NCI-H345 treated with DMSO at 0.1 percent for 48 hours (cell line): ENCODE data around the gene CRYGC.

Experiments
- DNase-seq: peaks from one replicate; lab custom pipeline; 2025; ENCODE audit not compliant: unreplicated experiment; lab: John Stamatoyannopoulos, UW

The CRYGC gene, protein sequence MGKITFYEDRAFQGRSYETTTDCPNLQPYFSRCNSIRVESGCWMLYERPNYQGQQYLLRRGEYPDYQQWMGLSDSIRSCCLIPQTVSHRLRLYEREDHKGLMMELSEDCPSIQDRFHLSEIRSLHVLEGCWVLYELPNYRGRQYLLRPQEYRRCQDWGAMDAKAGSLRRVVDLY

DNA sequence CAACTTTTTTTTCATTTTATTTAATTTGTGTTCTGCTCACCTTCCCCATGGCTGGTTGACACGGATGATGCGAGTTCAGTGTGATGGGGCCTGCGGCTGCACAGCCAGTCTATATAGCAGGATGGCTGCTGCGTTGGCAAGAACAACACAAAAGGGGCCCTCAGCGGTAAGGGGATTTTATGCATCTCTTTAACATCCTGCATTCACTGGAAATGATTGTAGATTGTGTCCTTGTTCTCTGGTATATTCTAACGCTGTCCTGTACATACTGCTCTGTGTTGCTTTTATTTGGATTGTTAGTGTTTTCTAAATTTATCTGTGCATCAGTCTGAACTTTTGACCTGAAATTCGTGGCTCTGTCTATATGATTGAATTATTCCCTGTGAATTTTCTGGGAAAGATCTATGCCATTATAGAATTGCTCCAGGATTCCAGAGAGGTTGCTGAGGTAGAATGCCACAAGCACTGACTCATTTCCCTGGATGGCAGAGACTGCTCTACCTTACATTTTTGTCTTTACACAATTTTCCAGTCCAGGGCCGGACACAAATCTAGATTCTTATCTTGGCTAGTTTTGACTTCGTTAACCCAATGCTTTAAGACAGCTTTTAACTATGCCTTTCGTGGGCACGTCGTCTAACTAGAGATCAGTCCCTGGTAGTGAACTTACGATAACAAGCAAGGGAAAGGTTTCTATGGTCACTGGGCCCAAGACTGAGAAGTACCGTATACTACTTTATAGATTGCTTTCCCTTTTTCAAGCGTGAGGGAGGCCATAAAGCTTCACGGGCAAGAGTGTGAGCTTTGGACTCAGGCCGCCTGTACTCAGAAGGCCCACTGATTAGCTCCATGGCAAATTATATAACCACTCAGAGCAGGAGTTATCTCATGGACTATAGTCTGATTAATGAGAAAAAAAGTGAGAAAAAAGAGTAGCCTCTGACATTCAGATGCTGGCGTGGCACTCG, at the start of gene CRYGC:
Gene CRYGC (minus strand): TSS at position 85 of the 968 bp plus-strand sequence. CDS start 36 bp downstream, at position 49.
- no peak for DNase-seq

DNA sequence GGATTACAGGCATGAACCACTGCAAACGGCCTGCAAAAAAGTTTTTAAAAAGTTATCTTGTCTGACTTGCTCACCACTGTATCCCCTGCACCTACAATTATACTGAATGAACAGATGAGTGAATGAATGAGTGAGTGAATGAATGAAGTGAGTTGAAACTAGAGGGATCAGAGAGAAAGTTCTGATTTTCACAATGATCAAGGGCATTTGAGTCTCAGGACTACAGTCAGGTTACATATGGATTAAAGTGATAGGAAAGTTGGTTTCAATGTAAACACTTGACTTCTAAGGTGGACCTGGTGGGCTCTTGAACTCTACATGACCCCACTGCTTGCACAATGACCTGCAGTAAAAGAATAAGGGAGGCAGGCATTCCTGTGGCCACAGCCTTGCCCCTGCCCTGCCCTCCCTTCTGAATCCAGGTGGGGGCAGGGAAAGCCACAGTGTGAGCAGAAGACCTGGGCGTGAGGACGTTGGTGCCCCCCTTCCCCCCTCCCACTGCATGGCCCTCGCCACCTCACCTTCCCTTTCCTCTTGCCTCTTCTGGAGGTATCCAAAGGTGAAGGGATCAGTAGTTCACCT, 49.5 kb upstream of the CRYGC start:
- DNase-seq = no peak

DNA sequence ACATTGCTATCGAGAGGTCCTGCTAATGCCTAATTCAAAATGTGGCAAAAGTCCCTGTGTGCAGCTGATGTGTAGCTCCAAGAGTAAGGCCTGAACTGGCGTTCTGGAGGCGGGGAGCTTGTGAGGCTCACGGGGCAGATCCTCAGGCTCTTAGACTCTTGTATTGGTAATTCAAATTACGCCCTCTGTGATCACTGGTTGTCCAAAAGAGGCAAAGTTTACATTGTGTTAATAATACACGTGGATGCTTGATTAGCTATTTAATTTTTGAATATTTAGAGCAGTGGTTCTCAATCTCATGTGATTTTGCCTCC, 46.2 kb upstream of the CRYGC start:
- DNase-seq = no peak

DNA sequence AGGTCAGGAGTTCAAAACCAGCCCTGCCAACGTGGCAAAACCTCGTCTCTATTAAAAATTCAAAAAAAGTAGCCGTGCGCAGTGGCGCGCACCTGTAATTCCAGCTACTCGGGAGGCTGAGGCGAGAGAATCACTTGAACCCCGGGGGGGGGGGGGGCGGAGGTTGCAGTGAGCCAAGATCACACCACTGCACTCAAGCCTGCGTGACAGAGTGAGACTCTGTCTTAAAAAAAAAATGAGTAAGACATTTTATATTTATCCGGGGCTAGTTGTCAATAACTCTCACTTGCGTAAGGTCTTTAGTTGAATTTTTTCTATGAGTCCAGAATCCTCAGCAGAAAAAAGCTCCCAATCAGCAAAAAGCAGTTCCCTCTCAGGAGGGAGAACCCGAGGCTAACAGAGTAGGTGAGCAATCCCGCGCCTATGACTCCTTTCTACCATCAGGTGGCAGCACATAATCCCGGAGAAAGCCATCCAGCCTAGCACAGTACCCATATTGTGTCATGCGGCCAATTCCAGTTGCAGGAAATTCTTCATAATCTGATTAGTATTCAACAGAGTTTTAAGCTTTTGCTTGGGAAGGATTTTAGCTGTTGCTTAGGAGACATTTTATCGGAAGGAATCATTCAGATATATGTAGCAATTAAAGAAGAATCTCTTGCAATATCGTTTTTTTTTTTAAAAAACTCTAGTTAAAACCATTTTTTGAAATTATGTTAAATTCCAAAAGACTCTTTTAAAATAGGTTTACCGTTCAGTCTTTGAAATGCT, 45.6 kb upstream of the CRYGC start:
- peak; percentile 89 for DNase-seq

DNA sequence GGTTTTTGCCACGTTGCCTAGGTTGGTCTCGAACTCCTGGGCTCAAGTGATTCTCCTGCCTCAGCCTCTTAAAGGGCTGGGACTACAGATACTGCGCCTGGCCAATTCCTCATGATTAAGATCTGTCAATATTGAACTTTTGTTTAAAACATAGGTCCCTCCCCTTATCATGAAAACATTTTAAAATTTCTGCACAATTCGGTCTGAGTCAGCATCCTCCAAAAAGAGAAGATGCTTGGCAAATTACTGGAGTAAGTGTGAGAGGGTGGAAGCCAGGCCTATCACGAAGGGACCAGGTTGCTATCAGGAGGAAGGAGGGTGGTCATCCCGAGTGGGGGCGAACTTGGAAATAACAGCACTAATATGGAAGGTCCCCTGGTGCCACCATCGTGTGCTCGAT, 44.5 kb upstream of the CRYGC start:
- DNase-seq = no peak

DNA sequence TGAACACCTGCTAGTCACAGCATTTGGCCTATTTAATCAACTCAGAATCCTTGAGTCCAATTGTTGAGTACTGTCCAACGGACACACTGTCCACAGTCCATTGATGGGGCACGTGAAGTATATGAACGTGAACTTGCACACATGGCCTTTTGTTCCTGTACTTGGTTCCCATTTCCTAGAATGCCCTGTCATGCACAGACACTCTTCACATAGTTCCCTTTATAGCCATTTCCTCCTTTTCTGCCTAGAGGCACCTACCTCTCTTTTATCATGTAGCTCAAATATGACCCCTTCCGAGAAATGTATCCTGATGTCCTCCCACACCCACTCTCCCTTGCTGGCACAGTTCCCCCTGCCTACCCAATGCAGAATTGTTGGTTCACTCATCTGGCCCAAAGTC, 42.5 kb upstream of the CRYGC start:
- DNase-seq = no peak

DNA sequence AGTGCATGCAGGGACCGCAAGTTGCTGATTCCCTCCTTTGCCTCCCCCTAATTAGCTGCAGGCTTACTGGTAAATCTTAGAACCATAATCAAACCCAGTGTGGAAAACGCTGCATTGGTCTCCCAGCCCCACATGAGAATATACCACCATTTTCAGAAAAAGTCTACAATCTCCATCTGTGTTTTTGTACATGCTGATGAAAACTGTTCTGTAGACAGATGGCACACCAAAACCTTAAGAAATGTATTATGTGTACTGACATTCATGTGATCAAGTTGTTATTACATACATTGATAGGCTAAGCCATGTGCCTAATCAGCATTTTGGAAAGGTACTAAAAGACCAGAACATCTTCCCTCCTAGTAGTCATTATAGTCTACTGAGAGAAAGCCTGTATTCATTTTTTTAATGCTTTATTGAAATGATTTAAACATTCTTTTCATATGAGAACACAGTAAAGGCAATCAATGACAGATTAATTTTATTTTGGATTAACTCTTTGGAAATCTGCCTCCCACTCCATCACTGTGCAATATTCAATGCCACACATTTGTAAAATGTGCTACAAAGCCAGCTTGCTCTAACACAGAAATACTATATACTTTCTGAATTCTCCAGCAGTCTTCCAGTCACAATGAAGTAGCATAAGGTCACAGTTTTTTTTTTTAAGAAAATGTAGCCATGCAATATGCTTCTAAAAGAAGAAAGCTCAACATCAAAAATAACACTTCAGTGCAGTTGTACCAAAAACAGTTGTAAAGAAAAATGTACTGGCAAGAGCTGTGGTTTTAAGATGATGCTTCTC, 35.5 kb upstream of the CRYGC start:
- DNase-seq = no peak

DNA sequence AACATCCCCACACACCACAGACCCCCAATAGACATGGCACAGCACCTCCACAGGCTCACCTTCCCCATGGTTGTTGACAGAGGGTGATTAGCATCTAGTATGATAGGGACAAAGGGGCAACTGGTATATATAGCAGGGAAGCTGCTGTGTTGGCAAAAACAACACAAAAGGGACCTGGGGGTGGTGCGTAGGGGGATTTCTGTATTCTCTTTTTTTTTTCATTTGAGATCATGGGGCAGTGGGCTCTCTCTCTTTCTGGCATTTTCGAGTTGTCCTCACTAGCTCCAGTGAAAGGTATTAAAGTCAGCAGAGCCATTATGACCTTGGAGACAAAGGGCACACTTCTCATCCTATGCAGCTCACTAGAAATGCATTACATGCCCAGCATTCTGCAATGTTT, 33.9 kb upstream of the CRYGC start, which contains the start of gene CRYGA:
Gene CRYGA (minus strand): TSS at position 101 of the 400 bp plus-strand sequence. CDS start 33 bp downstream, at position 68.
- DNase-seq = no peak

DNA sequence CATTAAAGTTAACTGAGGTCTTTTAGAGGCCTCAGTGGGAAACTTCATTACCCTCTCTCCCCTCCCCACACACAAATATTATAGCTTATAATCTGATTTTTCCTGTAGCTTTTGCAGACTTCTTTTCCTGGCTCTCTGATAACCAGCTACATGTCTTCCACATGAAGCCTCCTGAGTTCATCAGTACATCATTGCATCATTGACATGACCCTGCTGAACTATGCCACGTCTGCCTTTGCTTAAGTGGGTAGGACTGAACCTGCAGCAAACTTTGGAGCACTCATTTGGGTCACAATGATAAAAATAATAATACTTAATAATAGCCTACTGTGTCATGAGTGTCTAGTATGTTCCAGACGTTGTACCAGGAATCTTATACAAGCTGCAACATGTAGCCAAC, 26.8 kb upstream of the CRYGC start:
- DNase-seq = no peak

DNA sequence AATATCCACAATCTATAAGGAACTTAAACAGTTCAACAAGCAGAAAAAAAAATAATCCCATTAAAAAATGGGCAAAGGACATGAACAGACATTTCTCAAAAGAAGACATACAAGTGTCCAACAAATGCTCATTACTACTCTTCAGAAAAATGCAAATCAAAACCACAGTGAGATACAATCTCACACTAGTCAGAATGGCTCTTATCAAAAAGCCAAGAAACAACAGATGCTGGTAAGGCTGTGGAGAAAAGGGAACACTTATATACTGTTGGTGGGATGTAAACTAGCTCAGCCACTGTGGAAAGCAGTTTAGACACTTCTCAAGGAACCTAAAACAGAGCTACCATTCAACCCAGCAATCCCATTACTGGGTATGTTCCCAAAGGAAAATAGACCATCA, 23.5 kb upstream of the CRYGC start:
- no peak for DNase-seq

DNA sequence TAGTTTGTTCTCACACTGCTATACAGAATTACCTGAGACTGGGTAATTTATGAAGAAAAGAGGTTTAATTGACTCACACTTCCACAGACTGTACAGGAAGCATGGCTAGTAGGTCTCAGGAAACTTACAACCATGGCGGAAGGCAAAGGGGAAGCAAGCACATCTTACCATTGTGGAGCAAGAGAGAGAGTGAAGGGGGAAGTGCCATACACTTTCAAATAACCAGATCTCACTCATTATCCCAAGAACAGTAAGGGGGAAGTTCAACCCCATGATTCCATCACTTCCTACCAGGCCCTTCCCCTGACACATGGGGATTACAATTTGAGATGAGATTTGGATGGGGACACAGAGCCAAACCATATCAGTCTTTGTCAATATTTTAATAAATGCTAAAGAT, 21.3 kb upstream of the CRYGC start:
- no peak for DNase-seq

DNA sequence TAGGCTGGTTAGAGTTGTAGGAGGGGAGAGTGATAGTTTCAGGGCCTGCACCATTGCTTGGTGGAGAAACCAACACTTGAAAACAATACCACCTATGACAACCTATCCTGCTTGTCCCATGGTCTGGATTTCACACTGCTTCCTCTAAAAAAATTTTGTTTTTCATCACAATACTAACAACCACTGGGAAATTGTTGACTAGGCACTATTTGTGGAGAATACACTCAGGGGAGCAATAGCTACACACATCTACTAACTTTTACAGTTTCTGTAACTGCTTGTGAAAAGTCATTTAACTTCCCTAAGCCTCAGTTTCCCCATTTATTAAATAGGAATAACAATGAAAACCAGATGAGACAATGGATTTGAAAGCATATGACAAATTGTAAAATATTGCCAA, 20.5 kb upstream of the CRYGC start:
- no peak for DNase-seq

DNA sequence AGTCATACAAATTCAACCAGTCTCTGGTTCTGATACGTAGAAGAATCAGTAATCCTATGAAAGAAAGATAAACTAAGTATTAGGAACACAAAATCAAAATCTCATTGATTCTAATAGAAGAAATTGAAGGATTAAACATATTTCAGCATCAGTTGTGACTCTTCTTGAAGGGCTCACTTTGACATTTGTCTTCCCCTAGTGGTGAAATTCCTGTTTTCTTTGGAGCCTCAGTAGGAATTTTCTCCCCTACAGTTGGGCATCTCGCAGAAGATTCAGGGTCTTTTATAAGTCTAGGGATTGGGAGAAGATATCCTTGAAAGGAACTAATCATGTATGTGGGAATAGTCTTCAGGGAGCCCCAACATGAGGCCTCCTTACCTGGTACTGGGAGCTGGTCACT, 19.2 kb upstream of the CRYGC start:
- DNase-seq = no peak

DNA sequence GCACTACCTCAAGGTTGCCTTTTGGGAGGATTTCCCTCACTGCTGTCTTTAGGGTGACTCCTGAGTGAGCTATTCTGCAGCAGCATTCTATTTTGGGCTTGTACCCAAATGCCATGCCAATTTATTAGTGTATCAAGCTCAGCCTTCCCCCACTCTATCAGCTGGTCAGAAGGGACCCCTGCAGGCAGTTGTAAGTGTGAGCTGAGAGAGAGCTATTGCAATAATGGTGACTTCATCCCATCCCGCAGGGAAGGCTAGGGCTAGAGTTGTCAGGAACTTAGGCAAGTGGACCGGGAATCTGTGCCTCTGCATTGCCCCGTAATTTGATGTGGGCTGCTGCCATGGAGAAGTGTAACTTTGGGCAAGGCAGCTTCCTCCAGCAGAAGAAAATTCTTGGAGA, 18.1 kb upstream of the CRYGC start:
- DNase-seq = no peak

DNA sequence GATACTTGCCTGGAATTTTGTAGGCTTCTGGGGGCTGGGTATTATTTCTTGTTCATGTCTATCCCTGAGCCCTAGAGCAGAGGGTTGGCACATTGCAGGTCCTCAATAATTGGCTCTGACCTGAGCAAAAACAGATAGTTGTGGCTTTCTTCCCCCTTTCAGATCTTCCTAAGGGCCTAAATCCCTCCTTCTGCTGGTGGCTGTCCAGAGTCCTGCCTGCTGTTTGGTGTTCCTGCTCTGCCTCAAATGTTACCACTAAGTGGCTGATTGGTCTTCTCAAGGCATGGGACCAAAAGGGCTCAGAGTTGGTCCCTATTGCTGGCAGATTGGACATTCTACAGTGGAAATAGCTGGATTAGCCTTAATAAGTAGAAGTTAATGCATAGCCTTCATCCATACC, 17.4 kb upstream of the CRYGC start:
- no peak for DNase-seq

DNA sequence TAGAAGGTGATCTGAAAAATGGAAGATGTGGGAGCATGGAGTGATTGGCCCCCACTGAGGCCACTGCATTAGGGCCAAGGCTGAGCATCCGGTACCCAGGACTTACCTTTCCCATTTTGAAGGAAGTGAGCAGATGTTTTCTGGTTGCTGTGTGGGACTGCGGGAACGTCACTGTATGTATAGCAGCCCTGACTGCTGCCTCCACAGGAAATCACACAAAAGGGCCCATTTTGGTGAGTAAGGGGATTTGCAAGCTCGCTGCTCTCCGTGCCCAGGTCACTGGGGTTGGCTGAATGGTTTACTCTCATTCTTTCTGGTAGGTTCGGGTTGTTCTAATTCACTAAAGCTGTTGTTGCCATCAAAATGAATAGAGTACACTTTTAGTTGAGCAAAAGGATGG, 16.4 kb upstream of the CRYGC start, which contains the start of gene CRYGB:
Gene CRYGB (minus strand): TSS at position 153 of the 400 bp plus-strand sequence. CDS start 38 bp downstream, at position 115.
- DNase-seq = no peak

DNA sequence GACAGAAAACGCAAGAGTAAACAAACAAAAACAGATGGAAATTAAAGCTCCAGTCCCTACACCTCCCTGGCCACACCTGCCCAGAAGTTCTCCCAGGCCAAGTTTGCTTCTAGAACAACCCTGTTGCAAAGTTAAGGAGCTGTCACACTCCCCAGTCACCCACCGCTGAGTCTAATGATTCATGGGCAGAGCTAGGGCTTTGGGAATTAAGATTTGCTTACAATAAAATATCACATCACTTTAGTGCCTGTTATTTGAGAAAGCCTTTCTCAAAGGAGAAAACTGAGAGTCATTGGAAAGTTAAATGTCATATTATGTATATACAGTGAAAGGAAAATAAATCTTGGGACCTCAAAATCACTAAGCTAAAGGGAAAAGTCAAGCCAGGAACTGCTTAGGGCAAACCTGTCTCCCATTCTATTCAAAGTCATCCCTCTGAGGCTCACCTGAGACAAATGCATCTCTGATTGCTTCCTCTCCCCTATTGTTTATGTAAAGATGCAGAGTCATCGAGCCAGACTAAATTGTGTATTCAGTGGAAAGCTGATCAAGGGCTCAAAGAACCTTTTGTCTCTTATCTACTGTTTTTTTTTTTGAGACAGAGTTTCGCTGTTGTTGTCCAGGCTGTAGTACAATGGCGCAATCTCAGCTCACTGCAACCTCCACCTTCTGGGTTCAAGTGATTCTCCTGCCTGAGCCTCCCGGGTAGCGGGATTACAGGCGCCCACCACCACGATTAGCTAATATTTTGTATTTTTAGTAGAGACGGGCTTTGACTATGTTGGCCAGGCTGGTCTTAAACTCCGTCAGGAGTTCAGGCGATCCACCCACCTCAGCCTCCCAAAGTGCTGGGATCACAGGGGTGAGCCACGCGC, 13.5 kb upstream of the CRYGC start:
- peak; percentile 27 for DNase-seq

DNA sequence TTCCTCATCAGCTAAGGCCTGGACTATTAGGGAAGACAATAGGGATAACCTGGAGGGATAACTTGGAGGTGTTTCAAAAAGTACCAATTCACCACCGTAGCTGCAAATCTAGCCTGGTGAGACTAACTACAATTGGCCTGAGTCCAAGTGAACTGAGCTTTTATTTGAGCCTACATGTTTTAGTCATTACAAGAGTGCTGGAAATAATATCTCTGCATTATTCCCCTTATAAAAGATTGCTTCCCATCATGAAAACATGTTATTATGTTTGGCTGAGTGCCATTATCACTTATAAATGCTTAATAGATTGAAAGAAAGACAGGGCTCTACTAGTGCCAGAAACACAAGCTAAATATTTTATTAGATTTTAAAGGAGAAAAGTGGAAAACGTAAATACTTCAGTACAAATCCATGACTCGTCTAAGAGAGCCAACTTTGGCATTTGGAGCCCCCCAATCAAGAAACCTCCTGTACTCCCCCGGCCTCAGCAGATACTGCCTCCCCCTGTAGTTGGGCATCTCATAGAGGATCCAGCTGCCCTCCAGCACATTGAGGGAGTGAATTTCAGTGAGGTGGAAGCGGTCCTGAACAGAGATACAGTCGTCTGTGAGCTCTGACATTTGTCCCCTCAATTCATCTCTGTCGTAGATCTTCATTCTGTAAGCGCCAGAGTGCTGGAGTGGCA, 12.8 kb upstream of the CRYGC start:
- peak; percentile 64 for DNase-seq

DNA sequence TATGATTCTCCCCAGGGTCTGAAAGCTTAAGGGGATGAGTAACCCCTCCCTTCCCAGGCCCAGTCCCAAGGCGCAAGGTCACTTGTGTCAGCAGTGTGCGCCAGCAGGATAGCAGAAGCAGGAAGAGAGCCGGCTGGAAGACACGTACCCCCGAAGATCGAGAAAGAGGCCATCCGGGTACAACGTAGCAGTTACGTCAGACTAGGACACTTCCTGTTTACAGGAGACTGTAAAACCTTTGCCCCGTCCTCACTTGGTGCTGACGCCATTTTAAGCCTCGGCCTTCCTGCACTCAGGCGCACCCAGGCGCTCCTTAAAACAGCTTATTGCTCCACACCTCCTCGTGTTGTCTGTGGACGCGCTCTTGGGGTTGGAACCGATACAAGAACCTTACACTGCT, 9.8 kb upstream of the CRYGC start:
- no peak for DNase-seq
